Right lobe of liver (tissue), 4 donors: ENCODE data around the gene CXorf65.

Experiments
- POLR2A ChIP-seq: fragments of 450-650 bp; IDR thresholded peaks from one replicate; pipeline ENCODE4 v1.6.1; 2017; ENCODE audit warnings: antibody characterized with exemption, mild to moderate bottlenecking
- TF ChIP-seq, protein P1 (sequence below), 4 donors: fragments of 200-600 bp in 3 of 4; fragments of 450-650 bp in 1 of 4; IDR thresholded peaks; one replicate each; pipeline versions ENCODE4 v1.5.1 to v1.8.0; 2016 to 2022; ENCODE audit warnings: antibody characterized with exemption in 4 of 4, mild to moderate bottlenecking in 2 of 4
- donor health status: DM: no; HTN: no; CAD: no.
- donor health status: DM: no; HTN: no; CAD: no.
- donor health status: DM: no; HTN: yes; CAD: no.

DNA sequence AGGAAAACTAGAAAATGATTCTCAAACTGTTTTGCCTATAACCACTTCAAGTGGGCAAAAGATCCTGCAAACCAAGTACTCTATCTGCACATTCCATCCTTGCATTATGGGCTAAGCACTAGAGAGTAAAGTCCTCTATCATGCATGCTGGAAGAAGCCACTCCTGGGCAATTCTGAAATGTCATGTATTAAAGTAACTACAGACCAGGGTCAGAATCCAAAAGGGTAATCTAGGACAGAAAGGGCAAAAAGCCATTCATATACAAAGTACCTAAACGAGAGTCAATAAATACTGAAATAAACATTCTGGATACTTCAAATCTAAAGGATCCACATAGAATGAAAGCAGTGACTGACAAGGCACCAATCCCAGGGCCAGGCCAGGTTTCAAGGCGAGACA lies 39.5 kb downstream of the CXorf65 start:
- no peak for TF ChIP-seq POLR2A
- TF ChIP-seq, protein P1, sequence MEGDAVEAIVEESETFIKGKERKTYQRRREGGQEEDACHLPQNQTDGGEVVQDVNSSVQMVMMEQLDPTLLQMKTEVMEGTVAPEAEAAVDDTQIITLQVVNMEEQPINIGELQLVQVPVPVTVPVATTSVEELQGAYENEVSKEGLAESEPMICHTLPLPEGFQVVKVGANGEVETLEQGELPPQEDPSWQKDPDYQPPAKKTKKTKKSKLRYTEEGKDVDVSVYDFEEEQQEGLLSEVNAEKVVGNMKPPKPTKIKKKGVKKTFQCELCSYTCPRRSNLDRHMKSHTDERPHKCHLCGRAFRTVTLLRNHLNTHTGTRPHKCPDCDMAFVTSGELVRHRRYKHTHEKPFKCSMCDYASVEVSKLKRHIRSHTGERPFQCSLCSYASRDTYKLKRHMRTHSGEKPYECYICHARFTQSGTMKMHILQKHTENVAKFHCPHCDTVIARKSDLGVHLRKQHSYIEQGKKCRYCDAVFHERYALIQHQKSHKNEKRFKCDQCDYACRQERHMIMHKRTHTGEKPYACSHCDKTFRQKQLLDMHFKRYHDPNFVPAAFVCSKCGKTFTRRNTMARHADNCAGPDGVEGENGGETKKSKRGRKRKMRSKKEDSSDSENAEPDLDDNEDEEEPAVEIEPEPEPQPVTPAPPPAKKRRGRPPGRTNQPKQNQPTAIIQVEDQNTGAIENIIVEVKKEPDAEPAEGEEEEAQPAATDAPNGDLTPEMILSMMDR (IDR thresholded peaks at IDR 0.05) = no peak
